ENCODE measurements around the gene PARD6B. TPM values are rescaled to one million over a fixed set of nuclear protein-coding genes. Genes with fewer than 3 reads are reported as not detected.

The PARD6B gene
- total RNA-seq, 1 donor from 2014 or later, result 0.97 TPM

DNA sequence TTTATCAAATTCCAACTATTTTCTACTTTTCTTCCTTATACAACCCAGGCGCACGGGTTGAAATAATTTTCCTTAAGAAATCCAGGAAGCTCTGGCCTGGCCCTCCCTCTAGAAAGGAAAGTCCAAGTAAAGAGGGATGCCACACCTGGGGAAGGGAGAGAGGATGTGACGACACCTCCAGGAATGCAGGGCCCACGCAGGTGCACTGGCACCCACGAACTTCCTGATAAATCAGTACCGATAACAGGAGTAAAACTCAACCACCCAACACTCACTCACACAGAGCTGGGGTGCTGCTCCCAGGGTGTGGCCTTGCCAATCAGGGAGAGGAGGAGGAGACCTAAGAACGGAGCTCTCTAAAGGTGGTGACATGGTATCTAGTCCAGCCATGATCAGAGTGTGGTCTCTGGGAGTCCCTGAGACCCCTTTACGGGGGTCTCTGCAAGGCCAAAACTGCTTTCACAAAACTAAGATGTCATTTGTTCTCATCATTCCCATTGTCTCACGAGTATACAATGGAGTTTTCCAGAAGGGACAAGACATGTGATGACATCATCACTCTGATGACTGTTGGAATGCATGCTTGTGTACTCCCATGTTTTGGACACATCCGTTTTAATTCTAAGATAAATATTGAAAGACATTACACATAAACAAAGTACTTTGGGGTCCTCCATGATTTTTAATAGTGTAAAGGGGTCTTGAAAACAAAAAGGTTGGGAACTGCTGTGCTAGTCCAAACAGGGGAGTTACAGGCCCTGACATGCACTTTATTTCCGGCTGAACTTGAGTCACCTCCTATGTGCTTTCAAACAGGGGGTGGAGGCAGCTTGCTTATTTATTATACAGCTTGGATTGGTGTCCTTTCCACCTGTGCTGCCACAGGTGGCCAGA is 2.2 kb upstream of the PARD6B start:
- Mint-ChIP-seq H3K4me3 (ENCODE audit: unreplicated experiment) (no peak overlapping the region), H3K27ac (ENCODE audit: unreplicated experiment) (no peak overlapping the region), H3K4me1 (ENCODE audit: unreplicated experiment) (peaks cover 7% of the 10 kb centered on the region), H3K9me3 (ENCODE audit: unreplicated experiment) (no peaks in the 10 kb centered on the region), H3K27me3 (ENCODE audit: unreplicated experiment) (peaks cover 11% of the 10 kb centered on the region), H3K36me3 (ENCODE audit: unreplicated experiment) (no peaks in the 10 kb centered on the region)
- DNase-seq (ENCODE audit: extremely low spot score, unreplicated experiment), result peak; percentile 54
- TF ChIP-seq, protein P1, sequence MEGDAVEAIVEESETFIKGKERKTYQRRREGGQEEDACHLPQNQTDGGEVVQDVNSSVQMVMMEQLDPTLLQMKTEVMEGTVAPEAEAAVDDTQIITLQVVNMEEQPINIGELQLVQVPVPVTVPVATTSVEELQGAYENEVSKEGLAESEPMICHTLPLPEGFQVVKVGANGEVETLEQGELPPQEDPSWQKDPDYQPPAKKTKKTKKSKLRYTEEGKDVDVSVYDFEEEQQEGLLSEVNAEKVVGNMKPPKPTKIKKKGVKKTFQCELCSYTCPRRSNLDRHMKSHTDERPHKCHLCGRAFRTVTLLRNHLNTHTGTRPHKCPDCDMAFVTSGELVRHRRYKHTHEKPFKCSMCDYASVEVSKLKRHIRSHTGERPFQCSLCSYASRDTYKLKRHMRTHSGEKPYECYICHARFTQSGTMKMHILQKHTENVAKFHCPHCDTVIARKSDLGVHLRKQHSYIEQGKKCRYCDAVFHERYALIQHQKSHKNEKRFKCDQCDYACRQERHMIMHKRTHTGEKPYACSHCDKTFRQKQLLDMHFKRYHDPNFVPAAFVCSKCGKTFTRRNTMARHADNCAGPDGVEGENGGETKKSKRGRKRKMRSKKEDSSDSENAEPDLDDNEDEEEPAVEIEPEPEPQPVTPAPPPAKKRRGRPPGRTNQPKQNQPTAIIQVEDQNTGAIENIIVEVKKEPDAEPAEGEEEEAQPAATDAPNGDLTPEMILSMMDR (IDR thresholded peaks at IDR 0.05), result no peak

DNA sequence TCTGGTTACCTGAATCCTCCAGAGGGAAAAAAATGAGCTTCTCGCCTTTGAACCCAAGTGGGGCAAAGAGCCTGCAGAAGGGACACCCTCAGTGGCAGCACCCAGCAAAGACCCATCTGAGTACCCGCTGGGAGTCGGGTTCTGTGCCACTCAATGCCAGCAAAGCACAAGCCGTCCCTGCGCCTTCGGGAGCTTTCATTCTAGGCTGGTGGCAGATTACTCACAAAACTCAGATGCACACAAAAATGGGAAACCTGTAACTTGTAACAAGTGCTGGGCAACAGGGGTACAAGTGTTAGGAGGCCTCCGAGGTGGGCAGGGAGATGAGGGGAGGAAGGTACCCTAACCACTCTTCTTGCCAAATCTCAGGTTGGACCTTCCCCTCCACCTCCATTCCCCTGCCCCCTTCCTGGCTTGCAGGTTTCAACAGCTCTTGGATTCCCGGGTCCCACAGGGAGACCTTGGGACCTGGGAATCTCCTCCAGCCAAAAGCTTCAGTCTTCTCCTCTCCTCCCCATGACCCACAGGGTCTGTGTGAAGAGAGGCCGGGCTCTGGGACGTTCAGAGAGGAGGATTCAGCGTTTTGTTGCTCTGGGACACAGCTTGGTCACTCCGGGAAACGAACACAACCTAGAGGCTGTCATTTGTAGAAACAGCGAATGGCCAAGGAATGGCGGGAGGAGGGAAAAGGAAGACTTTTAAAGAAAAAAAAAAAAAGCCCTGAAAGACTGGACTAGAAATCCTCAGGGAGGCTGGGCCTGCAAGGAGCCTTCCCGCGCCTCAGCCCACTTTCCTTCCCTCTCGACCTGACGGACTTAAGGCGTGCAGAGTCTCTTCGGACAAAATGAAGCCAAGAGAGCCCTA is 1.2 kb upstream of the PARD6B start:
- Mint-ChIP-seq H3K4me1 (ENCODE audit: unreplicated experiment) (peaks cover 7% of the 10 kb centered on the region), H3K27ac (ENCODE audit: unreplicated experiment) (peak overlapping the region; percentile 35), H3K36me3 (ENCODE audit: unreplicated experiment) (no peaks in the 10 kb centered on the region), H3K4me3 (ENCODE audit: unreplicated experiment) (peak overlapping the region; percentile 82), H3K27me3 (ENCODE audit: unreplicated experiment) (peaks cover 12% of the 10 kb centered on the region), H3K9me3 (ENCODE audit: unreplicated experiment) (no peaks in the 10 kb centered on the region)
- DNase-seq (ENCODE audit: extremely low spot score, unreplicated experiment), result peak; percentile 77
- TF ChIP-seq, protein P1 (IDR thresholded peaks at IDR 0.05), result no peak

DNA sequence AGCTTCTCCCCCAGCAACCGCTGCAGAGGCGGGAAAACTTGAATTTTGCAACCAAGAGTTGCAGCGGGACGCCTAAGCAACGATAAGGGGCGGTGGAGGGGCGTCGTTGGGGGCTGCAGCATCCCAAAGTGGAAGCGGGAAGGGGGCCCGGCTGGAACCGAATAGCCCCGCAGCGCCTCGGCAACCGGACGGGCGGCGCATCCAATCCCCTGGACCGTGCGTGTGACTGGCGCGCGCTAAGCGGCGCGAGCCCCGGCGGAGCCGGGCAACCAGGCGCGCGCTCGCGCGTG is 670 bp upstream of the PARD6B start:
- H3K4me3 Mint-ChIP-seq (ENCODE audit: unreplicated experiment), result peak overlapping the region; percentile 82

DNA sequence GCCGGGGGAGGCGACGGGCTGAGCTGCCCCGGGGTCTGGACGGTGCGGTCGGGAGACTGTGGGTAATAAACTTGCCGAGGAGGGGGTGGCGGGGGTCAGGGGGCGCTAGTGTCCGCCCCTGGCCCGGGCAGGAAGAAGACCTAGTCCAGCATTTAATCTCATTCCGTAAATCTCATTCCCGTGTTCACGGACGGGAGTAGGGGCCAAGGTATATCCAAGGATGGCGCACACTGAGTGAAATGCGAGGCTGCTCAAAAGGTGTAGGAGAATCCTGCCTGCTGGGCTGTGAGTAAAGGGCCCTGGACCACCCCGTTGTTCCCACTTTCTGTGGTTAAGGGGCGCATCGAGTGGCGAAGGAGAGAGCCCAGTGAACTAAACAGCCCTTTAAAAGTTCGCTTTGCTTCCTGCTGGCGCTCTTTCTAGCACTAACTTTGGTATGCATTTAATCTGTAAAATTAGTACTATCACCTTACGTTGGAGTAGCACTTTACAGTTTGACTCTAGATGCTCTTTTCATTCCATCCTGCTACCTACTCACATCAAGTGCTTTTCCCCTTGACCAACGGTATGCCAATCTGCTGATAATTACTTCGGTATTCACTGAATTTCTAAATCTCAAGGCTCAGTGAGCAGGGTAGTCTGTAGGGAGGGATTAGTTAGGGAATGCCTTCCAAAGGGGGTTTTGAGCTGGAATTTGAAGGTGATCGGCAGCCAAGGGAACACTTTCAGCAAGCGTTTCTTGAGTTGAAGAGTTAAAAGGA is 730 bp downstream of the PARD6B start:
- Mint-ChIP-seq H3K4me3 (ENCODE audit: unreplicated experiment) (peak overlapping the region; percentile 74), H3K36me3 (ENCODE audit: unreplicated experiment) (no peaks in the 10 kb centered on the region), H3K4me1 (ENCODE audit: unreplicated experiment) (peaks cover 7% of the 10 kb centered on the region), H3K27ac (ENCODE audit: unreplicated experiment) (no peak overlapping the region), H3K9me3 (ENCODE audit: unreplicated experiment) (no peaks in the 10 kb centered on the region), H3K27me3 (ENCODE audit: unreplicated experiment) (peaks cover 18% of the 10 kb centered on the region)
- TF ChIP-seq, protein P1 (IDR thresholded peaks at IDR 0.05), result no peak
- peak; percentile 75 for DNase-seq (ENCODE audit: extremely low spot score, unreplicated experiment)

More for the DNA sequence above, 670 bp upstream of the PARD6B start:
- no peaks in the 10 kb centered on the region for H3K36me3 Mint-ChIP-seq (ENCODE audit: unreplicated experiment)
- H3K9me3 Mint-ChIP-seq (ENCODE audit: unreplicated experiment), result no peaks in the 10 kb centered on the region
- TF ChIP-seq, protein P1 (IDR thresholded peaks at IDR 0.05), result no peak
- H3K27ac Mint-ChIP-seq (ENCODE audit: unreplicated experiment), result peak overlapping the region; percentile 35
- DNase-seq (ENCODE audit: extremely low spot score, unreplicated experiment), result no peak
- peaks cover 7% of the 10 kb centered on the region for H3K4me1 Mint-ChIP-seq (ENCODE audit: unreplicated experiment)
- peaks cover 15% of the 10 kb centered on the region for H3K27me3 Mint-ChIP-seq (ENCODE audit: unreplicated experiment)

Data from osteocyte (in vitro differentiated cells).